GM21723 (cell line): ENCODE data around the gene KRT24.

ENCODE experiments used
- ATAC-seq: cut with Tn5 transposase; IDR thresholded peaks from one replicate; pipeline ENCODE4 v1.9.1; 2021; ENCODE audit warnings: mild to moderate bottlenecking, moderate library complexity; ENCODE audit not compliant: unreplicated experiment

The KRT24 gene

DNA sequence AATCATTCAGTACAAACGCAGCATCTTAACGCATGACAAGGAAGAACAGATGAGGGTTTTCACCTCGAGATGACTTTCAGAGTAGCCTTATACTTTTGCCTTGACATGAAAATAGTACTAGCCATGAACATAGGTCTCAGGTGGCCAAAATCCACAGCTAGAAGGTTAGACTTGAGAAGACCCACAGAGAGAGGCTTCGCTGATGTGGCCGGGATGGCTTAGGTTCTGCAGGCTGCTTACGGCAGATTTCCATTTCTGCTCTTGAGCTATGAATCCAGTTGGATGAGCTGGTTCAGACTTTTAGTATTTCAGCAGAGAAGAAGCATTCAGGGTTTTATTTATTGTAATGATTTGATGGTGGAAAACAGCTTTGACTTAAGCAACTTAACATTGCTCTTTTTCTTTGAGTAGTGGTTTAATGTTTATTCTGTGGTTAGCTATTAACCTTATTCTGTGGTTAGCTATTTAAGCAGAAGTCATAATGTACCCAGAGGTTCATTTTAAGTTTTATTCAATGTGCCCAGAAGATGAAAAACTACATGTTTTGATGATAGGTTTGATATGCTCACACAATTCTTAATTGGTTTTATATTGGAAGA, 7.6 kb downstream of the KRT24 start:
- ATAC-seq = no peak

DNA sequence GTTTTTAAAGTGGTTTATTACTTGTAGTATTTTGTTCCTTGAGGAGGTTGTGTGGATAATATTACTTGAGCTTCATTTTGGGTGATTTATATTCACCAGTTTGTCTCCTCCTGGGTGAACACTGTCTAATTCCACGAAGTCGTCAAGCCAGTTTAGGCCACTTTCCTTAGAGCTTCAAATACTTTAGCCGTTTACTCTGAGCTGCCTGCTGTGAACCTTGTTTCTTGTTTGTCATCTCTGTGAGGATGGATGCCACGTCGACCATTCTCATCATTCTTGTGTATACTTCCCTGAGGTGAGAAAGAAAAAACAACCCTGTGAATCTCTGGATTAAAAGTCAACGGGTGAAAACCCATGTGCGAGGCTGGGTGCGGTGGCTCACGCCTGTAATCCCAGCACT, 9.0 kb downstream of the KRT24 start:
- no peak for ATAC-seq

DNA sequence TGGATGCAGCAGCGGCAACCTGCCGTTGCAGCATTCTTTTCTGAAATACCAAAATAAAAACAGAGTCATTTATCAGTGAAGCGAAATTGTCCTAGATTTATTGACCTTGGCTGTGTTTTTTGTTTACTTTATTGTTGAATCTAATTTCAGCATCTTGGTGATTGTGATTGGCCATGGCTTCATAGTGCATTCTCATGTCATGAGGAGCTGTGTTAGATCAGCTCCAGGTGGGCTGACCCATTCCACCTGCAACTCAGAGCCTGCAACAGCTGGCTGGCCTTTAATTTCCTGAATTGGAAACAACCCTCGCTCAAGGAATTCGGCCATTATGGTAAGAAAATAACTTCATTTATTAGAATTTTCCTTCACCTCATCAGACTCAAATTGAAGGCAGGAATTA, 16.4 kb downstream of the KRT24 start:
- ATAC-seq = no peak

DNA sequence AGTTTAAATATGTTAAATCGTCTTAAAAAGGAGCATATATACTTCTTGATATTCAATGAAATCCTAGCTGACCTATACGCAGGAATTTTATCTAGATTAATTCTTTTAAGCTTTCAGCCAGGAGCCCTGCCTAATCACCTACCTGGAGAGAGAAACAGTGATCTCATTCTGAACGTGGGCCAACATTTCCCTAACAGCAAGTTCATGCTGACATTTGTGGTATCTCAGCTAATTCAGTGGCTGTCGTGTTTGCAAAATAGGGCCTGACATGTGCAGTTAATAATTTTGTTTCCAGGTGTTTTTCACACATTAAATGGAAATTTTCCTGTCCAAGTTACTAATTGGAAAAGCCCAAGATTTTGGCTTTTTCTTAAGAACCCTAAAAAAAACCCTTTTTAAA, 17.4 kb downstream of the KRT24 start:
- ATAC-seq = no peak

DNA sequence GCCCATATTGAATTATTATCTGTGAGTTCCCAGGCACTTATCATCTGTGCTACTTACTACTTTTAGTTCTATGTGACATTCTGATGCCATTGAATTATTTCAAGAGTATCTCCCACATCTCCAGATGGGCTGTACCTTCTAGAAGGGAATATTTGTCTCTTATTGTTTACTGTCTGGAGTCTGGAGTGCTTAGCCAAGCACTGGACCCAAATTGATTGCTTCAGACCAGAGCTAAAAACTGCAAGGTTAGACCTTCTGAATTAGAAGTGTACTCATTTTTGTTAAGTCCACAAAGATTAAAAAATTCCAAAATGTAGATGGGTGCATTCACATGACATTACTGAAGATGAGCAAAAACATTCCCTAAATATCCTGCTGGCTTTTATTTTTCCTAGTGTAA, 22.6 kb downstream of the KRT24 start:
- ATAC-seq = no peak

DNA sequence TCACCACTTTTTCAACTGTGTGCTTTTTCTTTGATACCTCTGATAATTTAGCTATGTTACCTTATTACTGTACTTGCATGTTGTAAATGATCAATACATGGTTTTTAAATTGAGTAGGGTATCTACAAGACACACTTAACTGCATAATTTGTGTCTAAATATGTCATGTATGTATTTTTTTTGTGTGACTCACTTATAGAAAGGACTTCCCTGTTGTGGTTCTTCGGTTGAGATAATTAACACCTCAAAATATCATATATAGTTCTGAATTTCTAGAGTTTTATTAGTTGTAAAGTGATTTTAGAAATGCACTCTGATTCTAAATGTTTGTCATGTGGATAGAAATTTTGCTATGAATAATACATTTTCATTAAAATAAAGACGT, 24.0 kb downstream of the KRT24 start:
- ATAC-seq = no peak

DNA sequence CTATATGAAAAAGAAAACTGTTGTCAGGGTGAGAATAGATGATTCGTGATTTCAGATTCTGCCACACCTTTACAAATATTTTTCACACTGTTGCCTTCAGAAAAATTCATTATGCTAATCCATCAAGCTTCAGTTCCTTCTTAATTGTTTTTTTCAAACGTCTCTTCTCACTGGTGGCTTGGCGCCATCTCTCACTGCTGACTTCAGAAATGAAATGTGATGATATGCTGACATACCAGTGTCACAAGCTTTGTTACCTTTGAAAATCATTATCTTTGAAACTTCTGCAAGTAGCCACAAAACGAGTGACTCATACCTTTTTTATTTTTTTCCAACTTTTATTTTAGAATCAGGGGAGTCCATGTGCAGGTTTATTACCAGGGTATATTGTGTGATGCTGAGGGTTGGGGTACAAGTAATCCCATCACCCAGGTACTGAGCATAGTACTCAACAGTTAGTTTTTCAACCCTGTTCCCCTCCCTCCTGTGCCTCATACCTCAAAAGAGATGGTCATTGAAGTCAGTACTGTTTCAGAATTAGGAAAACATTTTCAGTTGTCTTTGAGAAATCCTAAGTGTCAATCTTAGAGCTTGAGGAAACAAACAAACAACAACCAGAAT, 24.5 kb downstream of the KRT24 start:
- no peak for ATAC-seq

DNA sequence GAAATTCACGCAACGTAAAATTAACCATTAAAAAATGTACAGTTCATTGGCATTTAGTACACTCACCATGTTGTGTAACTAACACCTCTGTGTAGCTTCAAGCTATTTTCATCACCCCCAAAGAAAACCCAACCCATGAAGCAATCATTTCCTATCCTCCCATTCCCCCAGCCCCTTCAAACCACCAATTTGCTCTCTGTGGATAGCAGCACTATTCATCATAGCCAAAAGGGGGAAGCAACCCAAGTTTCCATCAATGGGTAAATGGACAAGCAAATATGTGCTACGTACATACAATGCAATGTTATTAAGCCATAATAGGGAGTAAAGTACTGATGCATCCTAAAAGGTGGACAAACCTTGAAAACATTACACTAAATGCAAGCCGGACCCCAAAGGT, 27.6 kb downstream of the KRT24 start:
- ATAC-seq = no peak

DNA sequence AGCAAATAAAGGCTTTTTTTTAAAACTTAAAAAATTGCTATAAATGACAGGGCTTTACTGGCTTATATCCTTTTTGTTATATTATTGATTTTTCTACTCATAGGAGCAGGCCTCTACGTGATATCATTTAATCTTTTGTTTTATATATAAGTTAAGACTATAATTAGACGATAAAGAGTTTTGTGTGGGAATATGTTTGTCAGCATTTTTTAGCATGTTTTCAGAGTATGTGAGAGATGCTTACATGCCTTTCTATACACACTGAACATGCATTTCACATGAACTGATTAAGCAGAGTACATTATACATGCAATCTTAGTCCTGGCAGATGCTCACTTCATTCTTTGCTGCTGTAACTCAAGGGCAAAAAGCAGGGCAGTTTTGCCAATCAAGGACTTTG, 30.9 kb downstream of the KRT24 start:
- no peak for ATAC-seq

DNA sequence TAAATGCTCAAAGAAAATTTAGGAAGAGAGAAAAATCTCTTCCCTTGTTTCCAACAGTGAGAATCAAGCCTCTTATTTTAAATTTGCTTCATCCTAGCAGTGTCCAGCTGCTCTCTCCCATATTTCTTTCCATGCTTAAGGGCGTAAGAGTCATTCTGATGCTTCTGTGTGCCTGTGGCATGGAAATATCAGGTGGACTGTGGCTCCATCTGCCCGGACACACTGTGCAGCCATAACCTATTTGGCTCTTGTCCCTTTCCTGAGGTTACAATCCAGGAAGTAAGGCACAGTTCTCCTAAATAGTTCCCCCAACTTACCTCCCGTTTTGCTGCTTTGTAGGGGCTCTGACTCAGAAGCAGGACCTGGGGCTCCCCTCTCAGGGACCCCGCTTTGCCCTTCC, 32.3 kb downstream of the KRT24 start:
- no peak for ATAC-seq

DNA sequence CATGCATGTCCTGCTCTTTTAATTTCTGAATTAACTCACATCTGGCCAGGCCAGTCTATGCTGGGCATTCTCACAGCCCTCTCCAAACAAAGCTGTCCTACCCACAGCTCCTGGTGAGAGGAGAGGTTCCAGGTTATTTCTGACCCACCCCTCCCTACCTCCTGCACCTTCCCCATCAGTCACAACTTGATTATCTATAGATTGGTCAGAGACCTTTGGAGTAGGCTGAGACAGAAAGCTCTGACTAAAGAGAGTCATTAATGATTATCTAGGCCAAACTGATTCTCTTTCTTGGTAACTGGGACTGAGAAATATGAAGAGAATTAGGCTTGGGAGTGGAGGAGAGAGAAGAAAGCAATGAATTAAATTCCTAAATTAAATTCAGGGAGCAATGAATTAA, 37.2 kb downstream of the KRT24 start:
- no peak for ATAC-seq

DNA sequence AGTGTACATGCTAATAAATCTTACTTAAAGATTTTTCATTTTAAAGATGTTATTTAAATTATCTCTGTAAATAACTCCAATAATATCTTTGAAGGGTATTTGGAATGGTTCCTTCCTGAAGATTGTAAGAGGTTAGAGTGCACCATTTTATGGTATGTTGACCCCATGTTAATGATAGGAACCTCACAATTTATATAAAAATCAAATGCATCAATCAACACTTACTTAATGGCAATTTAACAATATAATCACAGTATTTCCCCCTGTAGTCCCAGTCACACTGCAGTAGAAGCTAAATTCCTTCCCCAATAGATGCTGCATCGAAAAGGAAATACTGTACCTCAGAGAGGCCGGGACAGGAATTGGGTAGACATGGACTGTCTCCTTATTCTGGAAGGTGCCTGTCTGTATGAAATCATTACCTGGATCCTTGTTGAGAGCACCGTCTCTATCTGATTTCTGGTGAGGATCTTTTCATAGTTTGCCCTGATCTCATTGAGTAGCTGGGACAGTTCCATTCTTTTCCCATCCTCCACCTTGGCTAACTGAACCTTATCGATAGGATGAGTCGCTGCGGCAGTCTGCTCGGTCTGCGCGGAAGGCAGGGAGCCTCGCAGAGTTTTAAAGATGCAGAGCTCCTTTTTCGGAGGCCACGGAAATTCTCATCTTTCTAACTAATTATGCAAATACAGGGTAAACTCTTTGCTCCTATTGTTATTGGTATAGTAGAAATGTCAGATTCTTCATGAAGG, 38.8 kb downstream of the KRT24 start, which contains the start of gene KRT222:
KRT222 (minus strand) TSS at position 596 of the 752 bp plus-strand sequence; CDS start at position 518, 78 bp downstream.
- no peak for ATAC-seq

DNA sequence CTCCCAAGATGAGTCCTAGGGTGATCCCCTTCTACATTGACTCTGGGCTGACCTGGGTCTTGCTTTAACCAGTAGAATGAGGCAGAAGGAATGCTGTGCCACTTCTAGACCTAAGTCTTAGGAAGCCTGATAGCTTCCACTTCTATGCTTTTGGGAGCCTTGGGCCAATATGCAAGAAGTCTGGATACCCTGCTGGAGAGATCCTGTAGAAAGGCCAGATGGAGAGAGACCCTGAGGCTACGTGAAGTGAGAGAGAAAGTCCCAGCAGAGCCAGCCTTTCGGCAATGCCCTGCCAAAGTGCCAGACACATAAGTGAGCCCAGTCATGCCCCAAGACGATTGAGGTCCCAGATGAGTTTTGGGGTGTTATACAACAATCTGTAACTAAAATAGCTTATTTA, 40.3 kb downstream of the KRT24 start:
- ATAC-seq = no peak

DNA sequence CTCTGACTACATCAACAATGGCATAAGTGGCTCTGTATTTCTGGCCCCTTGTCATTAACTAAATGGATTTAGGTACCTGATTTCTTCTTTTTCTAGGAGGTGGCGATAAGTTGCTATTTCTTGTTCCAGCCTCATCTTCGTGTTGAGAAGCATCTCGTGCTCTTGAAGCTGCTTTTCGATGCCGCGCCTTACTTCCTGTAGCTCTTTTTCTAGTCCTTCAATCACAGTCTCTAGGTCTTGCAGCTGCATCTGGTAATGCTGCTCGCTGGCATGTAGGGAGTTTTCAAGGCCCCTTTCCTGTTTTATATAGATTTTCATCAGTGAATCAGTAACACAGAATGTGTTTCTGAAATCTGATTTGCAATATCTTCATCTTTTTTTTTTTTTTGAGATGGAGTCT, 43.6 kb downstream of the KRT24 start:
- no peak for ATAC-seq

DNA sequence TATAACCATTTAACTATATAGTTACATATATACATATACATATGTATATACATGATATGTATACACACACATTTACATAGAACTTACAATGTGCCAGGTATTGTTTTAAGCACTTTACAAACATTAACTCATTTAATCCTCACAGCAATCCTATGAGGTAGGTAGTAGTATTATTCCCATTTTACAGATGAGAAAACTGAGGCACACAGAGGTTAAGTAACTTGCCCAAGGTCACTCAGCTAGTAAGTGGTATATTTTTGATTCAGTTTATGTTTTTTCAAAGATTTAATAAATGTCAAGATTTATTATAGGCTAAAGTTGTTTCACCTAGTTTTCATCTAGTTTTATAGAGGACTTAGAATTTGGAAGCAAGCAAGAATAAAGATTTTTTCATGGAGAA, 45.2 kb downstream of the KRT24 start:
- no peak for ATAC-seq

DNA sequence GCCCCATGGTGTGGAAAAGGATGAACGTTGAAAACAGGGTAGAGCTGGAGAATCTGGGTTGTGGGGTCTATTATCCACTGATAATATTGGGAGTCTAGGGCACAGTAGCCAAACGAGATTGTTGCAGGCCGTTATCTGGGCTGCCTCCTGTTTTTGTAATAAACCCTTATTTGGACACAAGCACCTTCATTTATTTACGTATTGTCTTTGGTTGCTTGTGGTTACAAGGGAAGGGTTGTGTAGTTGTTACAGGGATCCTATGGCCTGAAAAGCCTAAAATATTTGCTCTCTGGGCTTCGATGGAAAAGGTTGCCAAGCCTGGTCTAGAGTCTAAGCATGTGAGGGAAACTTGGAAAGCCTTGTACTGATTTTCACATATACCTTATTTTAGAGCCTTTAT, 51.6 kb downstream of the KRT24 start:
- ATAC-seq = no peak

DNA sequence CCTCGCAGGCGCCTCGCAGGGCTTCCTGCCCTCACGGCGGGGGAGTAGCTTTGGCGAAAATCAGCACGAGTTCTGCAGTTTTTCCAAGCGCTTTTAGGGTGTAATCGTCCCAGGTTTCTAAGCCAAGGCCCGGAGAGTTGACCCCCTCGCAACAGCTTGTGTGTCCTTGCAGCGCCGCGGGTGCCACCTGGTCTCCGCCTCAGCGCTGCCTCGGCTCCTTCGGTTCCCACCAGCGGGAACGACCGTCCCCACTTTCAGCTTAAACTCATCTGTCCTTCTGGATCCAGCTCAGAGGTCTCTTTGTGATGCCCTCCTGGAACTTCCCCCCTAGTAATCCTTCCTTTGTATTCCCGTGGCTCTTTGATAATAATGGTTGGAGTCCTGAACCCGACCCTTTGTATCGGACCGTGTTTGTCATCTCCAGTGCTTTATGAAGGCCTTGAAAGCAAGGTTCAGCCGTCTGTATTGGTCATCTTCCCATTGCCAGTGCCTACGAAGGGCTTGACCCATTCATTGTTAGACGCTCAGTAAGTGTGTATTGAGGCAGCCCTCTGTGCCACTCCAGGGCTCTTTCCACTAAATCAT, 55.1 kb downstream of the KRT24 start:
- peak; percentile 28 for ATAC-seq
